Measurements from ENCODE around the gene GIPC2.

DNA sequence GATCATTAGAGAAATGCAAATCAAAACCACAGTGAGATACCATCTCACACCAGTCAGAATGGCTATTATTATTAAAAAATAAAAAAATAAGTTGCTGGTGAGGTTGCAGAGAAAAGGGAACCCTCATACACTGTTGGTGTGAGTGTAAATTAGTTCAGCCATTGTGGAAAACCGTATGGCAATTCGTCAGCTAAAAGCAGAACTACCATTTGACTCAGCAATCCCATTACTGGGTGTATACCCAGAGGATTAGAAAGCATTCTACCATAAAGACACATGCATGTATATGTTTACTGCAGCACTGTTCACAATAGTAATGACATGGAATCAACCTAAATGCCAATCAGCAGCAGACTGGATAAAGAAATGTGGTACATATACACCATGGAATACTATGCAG lies 42.2 kb downstream of the GIPC2 start:
- TF ChIP-seq, protein P1, sequence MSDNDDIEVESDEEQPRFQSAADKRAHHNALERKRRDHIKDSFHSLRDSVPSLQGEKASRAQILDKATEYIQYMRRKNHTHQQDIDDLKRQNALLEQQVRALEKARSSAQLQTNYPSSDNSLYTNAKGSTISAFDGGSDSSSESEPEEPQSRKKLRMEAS (IDR thresholded peaks at IDR 0.05; ENCODE audit: insufficient read depth, insufficient read length), result no peak
- TF ChIP-seq POLR2A (IDR thresholded peaks at IDR 0.05; ENCODE audit: low read depth, low read length) (no peak), POLR2AphosphoS5 (IDR thresholded peaks at IDR 0.05; ENCODE audit: insufficient read depth, low read depth, low read length) (no peak), GATA2 (IDR thresholded peaks at IDR 0.05; ENCODE audit: insufficient read depth, insufficient read length, low read depth, low read length) (no peak), JUN (IDR thresholded peaks at IDR 0.05; ENCODE audit: borderline replicate concordance, insufficient read depth, insufficient read length, low read depth) (no peak), EZH2 (IDR thresholded peaks at IDR 0.05; ENCODE audit: borderline replicate concordance, low read depth, low read length, severe bottlenecking) (no peak), FOS (IDR thresholded peaks at IDR 0.05; ENCODE audit: borderline replicate concordance, insufficient read depth, low read length) (no peak), MYC (IDR thresholded peaks at IDR 0.05; ENCODE audit: low read depth, low read length) (no peak)
- TF ChIP-seq, protein P2, sequence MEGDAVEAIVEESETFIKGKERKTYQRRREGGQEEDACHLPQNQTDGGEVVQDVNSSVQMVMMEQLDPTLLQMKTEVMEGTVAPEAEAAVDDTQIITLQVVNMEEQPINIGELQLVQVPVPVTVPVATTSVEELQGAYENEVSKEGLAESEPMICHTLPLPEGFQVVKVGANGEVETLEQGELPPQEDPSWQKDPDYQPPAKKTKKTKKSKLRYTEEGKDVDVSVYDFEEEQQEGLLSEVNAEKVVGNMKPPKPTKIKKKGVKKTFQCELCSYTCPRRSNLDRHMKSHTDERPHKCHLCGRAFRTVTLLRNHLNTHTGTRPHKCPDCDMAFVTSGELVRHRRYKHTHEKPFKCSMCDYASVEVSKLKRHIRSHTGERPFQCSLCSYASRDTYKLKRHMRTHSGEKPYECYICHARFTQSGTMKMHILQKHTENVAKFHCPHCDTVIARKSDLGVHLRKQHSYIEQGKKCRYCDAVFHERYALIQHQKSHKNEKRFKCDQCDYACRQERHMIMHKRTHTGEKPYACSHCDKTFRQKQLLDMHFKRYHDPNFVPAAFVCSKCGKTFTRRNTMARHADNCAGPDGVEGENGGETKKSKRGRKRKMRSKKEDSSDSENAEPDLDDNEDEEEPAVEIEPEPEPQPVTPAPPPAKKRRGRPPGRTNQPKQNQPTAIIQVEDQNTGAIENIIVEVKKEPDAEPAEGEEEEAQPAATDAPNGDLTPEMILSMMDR (IDR thresholded peaks at IDR 0.05; ENCODE audit: extremely low read depth in 1 of 2, insufficient read depth in 1 of 2, low read depth in 1 of 2, low read length in 2 of 2), result no peak
